Vein endothelial cell (primary cell): ENCODE data around the gene SERPINC1. TPM values are rescaled to one million over a fixed set of nuclear protein-coding genes. Genes with fewer than 3 reads are reported as not detected.

ENCODE experiments used
- small RNA-seq: library from RNA; depleted of rRNA; stranded (forward); fragments of <200 nt; gene quantifications from one replicate; pipeline ENCODE3, GENCODE V24; 2012
- total RNA-seq: library from RNA; depleted of rRNA; stranded (reverse); fragments of >200 nt; gene quantifications from 2 replicates; pipeline ENCODE4 v1.2.3, GENCODE V29; 2012

Gene SERPINC1
- 0.38 TPM in 1 of 2 replicates, not detected in the other for total RNA-seq

GRCh38 chr1:173917149-173917548, at the start of gene SERPINC1:
TSS of gene SERPINC1 (minus strand) at chr1:173917327. CDS start at chr1:173917259, 68 bp downstream.

GRCh38 chr1:173868266-173869020, 48.7 kb downstream of the SERPINC1 start, which contains the start of gene ZBTB37:
TSS of gene ZBTB37 (plus strand) at chr1:173868380. CDS start at chr1:173870226, 1,846 bp downstream.

GRCh38 chr1:173867753-173868265, 49.3 kb downstream of the SERPINC1 start, which contains the start of gene GAS5:
TSS of gene GAS5 (minus strand) at chr1:173867989.

Small RNA genes within 50 kb of the gene (small RNA-seq; reads per million reads assigned to genes)
- gene RNA5SP67, result not detected

Other genes starting within 250 kb of the SERPINC1 start
- 0.33 TPM in 1 of 2 replicates, not detected in the other for gene ANKRD45, start 247.5 kb downstream of the SERPINC1 start, total RNA-seq
- gene KLHL20, start 202.3 kb downstream of the SERPINC1 start, total RNA-seq, result 32.0 and 36.6 TPM in 2 replicates
- 16.7 and 25.1 TPM in 2 replicates for gene DARS2, start 92.7 kb downstream of the SERPINC1 start, total RNA-seq
- 11.1 and 20.7 TPM in 2 replicates for gene CENPL, start 92.4 kb downstream of the SERPINC1 start, total RNA-seq
- gene GAS5, start 49.3 kb downstream of the SERPINC1 start, total RNA-seq, result 273 and 303 TPM in 2 replicates
- gene ZBTB37, start 48.9 kb downstream of the SERPINC1 start, total RNA-seq, result 4.6 and 6.3 TPM in 2 replicates
- gene RC3H1, start 105.0 kb upstream of the SERPINC1 start, total RNA-seq, result 43.1 and 55.1 TPM in 2 replicates
- gene RABGAP1L, start 242.2 kb upstream of the SERPINC1 start, total RNA-seq, result 26.8 and 30.0 TPM in 2 replicates